A673 (cell line): ENCODE data around the gene FBXL4. TPM values are rescaled to one million over a fixed set of nuclear protein-coding genes. Genes with fewer than 3 reads are reported as not detected.

ENCODE experiments used
- BruUV-seq: library from RNA; stranded (reverse); fragments of 400-500 nt; replicated peaks from 2 replicates; lab custom pipeline; 2021; lab: Mats Ljungman, UMichigan
- CTCF ChIA-PET: fragments of 300-600 bp; sonication (Branson Sonifier 250); formaldehyde crosslinking; loops from one replicate; lab custom pipeline; 2022; ENCODE audit warnings: antibody characterized with exemption; lab: Charles Lee
- POLR2A ChIA-PET: fragments of 300-600 bp; sonication (Branson Sonifier 250); formaldehyde crosslinking; loops from one replicate; lab custom pipeline; 2022; ENCODE audit warnings: antibody characterized with exemption; ENCODE audit not compliant: low non-redundant PET; lab: Charles Lee
- DNase-seq: peaks from one replicate; pipeline ENCODE4 v3.0.0-alpha.2; 2015; ENCODE audit warnings: low spot score
- H3K27ac ChIP-seq: fragments of 200-600 bp; sonication (generic); 2 replicates; pipeline ENCODE4 v1.5.1; 2016; ENCODE audit warnings: mixed run types, low read depth, mild to moderate bottlenecking, mixed read lengths, antibody characterized with exemption, low read length; ENCODE audit not compliant: poor library complexity, severe bottlenecking
- H3K27me3 ChIP-seq: fragments of 200-600 bp; sonication (generic); replicated peaks from 2 replicates; pipeline ENCODE4 v1.6.1; 2017; ENCODE audit warnings: mixed run types, low read depth, mild to moderate bottlenecking, mixed read lengths, antibody characterized with exemption, low read length; ENCODE audit not compliant: insufficient read depth, poor library complexity
- H3K36me3 ChIP-seq: fragments of 200-600 bp; sonication (generic); 2 replicates; pipeline ENCODE4 v1.6.1; 2016; ENCODE audit warnings: mixed run types, mild to moderate bottlenecking, mixed read lengths, antibody characterized with exemption, low read length; ENCODE audit not compliant: insufficient read depth, poor library complexity, severe bottlenecking
- H3K4me1 ChIP-seq: fragments of 200-600 bp; sonication (generic); 2 replicates; pipeline ENCODE4 v1.6.1; 2017; ENCODE audit warnings: mixed run types, mild to moderate bottlenecking, mixed read lengths, antibody characterized with exemption, low read length; ENCODE audit not compliant: insufficient read depth, poor library complexity, severe bottlenecking
- H3K4me3 ChIP-seq: fragments of 200-600 bp; sonication (generic); 2 replicates; pipeline ENCODE4 v1.5.1; 2016; ENCODE audit warnings: low read depth, mixed run types, mild to moderate bottlenecking, mixed read lengths, low read length; ENCODE audit not compliant: poor library complexity, severe bottlenecking
- H3K9me3 ChIP-seq: fragments of 200-600 bp; sonication (generic); 2 replicates; pipeline ENCODE4 v1.6.1; 2016; ENCODE audit warnings: mixed run types, low read depth, mild to moderate bottlenecking, mixed read lengths, antibody characterized with exemption, low read length; ENCODE audit not compliant: poor library complexity, severe bottlenecking
- CTCF ChIP-seq: fragments of 300-800, 200-600 bp; sonication (generic); conservative IDR thresholded peaks from 2 replicates; pipeline ENCODE4 v1.5.1; 2017; ENCODE audit warnings: low read depth, mild to moderate bottlenecking, antibody characterized with exemption, low read length, moderate library complexity, mixed read lengths
- EZH2 ChIP-seq: fragments of 200-600 bp; sonication (generic); IDR thresholded peaks from 2 replicates; pipeline ENCODE4 v1.6.1; 2017; ENCODE audit warnings: borderline replicate concordance, low read depth, mild to moderate bottlenecking, mixed read lengths, antibody characterized with exemption, low read length; ENCODE audit not compliant: poor library complexity, severe bottlenecking
- intact Hi-C: fragments of 100-400 bp; cut with micrococcal nuclease; formaldehyde crosslinking; loops from one replicate; pipeline ENCODE4 v1.10.0; 2022; ENCODE audit not compliant: unreplicated experiment
- total RNA-seq: library from RNA; stranded (reverse); gene quantifications from 2 replicates; pipeline ENCODE4 v1.2.3, GENCODE V29; 2021

The FBXL4 gene
- total RNA-seq, 1 experiment from 2014 or later: 13.2 TPM

GRCh38 chr6:98823428-98824161 lies 124.2 kb downstream of the FBXL4 start:
- Histone ChIP-seq H3K27me3 (no peaks in the 10 kb centered on the region), H3K4me1 (no peaks in the 10 kb centered on the region), H3K9me3 (no peaks in the 10 kb centered on the region), H3K27ac (peak overlapping the region; percentile 40), H3K36me3 (no peaks in the 10 kb centered on the region), H3K4me3 (peak overlapping the region; percentile 47)
- TF ChIP-seq EZH2 (no peak), CTCF (no peak)
- POLR2A ChIA-PET: no interaction called here
- intact Hi-C loops: no loop called here
- BruUV-seq: no TSS peak
- CTCF ChIA-PET: no interaction called here
- DNase-seq: no peak

GRCh38 chr6:98821756-98822405 lies 125.9 kb downstream of the FBXL4 start:
- no peak for DNase-seq
- ChIA-PET CTCF (no interaction called here), POLR2A (interaction anchor here (0.6 kb wide), 1 partner anchor 709 kb away, joined by 3 read pairs; no protein-coding TSS in a partner anchor)
- no peak for TF ChIP-seq CTCF
- TF ChIP-seq EZH2: no peak
- H3K9me3 ChIP-seq: no peaks in the 10 kb centered on the region
- H3K36me3 ChIP-seq: no peaks in the 10 kb centered on the region
- BruUV-seq: no TSS peak
- no peak overlapping the region for H3K4me3 ChIP-seq
- no peaks in the 10 kb centered on the region for H3K4me1 ChIP-seq
- no peaks in the 10 kb centered on the region for H3K27me3 ChIP-seq
- no peak overlapping the region for H3K27ac ChIP-seq
- intact Hi-C loops: no loop called here

Other genes with a start within 250 kb of the FBXL4 start
- 22.8 and 25.5 TPM in 2 replicates for gene POU3F2, start 113.4 kb downstream of the FBXL4 start, total RNA-seq